ENCODE measurements around the gene HMOX2.

DNA sequence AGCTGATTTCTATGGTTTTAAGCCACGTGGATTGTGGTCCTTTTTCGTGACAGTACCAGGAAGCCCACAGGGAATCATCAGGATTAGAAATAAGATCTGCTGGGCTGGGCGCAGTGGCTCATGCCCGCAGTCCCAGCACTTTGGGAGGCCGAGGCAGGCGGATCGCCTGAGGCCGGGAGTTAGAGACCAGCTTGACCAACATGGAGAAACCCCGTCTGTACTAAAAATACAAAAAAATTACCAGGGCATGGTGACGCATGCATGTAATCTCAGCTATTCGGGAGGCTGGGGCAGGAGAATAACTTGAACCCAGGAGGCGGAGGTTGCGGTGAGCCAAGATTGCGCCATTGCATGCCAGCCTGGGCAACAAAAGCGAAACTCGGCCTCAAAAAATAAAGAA lies 8.3 kb upstream of the HMOX2 start:
- TF ChIP-seq EZH2 (IDR thresholded peaks at IDR 0.05; ENCODE audit: borderline replicate concordance, low read length), result no peak
- TF ChIP-seq, protein P1, sequence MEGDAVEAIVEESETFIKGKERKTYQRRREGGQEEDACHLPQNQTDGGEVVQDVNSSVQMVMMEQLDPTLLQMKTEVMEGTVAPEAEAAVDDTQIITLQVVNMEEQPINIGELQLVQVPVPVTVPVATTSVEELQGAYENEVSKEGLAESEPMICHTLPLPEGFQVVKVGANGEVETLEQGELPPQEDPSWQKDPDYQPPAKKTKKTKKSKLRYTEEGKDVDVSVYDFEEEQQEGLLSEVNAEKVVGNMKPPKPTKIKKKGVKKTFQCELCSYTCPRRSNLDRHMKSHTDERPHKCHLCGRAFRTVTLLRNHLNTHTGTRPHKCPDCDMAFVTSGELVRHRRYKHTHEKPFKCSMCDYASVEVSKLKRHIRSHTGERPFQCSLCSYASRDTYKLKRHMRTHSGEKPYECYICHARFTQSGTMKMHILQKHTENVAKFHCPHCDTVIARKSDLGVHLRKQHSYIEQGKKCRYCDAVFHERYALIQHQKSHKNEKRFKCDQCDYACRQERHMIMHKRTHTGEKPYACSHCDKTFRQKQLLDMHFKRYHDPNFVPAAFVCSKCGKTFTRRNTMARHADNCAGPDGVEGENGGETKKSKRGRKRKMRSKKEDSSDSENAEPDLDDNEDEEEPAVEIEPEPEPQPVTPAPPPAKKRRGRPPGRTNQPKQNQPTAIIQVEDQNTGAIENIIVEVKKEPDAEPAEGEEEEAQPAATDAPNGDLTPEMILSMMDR (conservative IDR thresholded peaks at IDR 0.05 in 1 of 2, IDR thresholded peaks at IDR 0.05 in 1 of 2; ENCODE audit: extremely low read depth in 1 of 2, insufficient read depth in 1 of 2, low read depth in 1 of 2, low read length in 2 of 2), result no peak

All from mammary epithelial cell (primary cell).